Gastroesophageal sphincter (tissue), 4 donors: ENCODE data around the gene FPR1. TPM values are rescaled to one million over a fixed set of nuclear protein-coding genes. Genes with fewer than 3 reads are reported as not detected.

Experiments
- ATAC-seq: fragments of 150-250 bp; one replicate; pipeline ENCODE4 v1.9.1; 2016; ENCODE audit warnings: mild to moderate bottlenecking, moderate library complexity
- H3K27ac ChIP-seq, 4 donors: fragments of 200-600 bp; sonication (generic) in 3 of 4; 1 replicate in 3 of 4; 2 replicates in 1 of 4; pipeline ENCODE4 v1.5.1; 2016 to 2019
- H3K27me3 ChIP-seq: fragments of 200-600 bp; sonication (generic); one replicate; pipeline ENCODE4 v1.5.1; 2019
- H3K36me3 ChIP-seq, 2 donors: fragments of 200-600 bp; sonication (generic); one replicate each; pipeline ENCODE4 v1.5.1; 2019; ENCODE audit warnings: control low read depth in 1 of 2
- H3K4me1 ChIP-seq, 3 donors: fragments of 200-600 bp; sonication (generic); 1 replicate in 2 of 3; 2 replicates in 1 of 3; pipeline ENCODE4 v1.5.1; 2016 to 2019; ENCODE audit warnings: control low read depth in 2 of 3
- H3K4me3 ChIP-seq, 2 donors: fragments of 200-600 bp; sonication (generic); one replicate each; pipeline ENCODE4 v1.5.1; 2019; ENCODE audit warnings: mild to moderate bottlenecking in 1 of 2, moderate library complexity in 1 of 2
- H3K9me3 ChIP-seq, 3 donors: fragments of 200-600 bp; sonication (generic); one replicate each; pipeline ENCODE4 v1.5.1; 2017 to 2019; ENCODE audit warnings: control low read depth in 2 of 3
- CTCF ChIP-seq, 4 experiments: fragments of 200-600 bp in 2 of 4; fragments of 450-650 bp in 2 of 4; sonication (generic) in 1 of 4; IDR thresholded peaks; one replicate each; pipeline ENCODE4 v1.5.1; 2017 to 2019; ENCODE audit warnings: antibody characterized with exemption in 4 of 4, mild to moderate bottlenecking in 2 of 4, moderate library complexity in 2 of 4
- EP300 ChIP-seq: sonication (generic); formaldehyde crosslinking; IDR thresholded peaks from one replicate; pipeline ENCODE4 v1.6.1; 2017; ENCODE audit warnings: antibody characterized with exemption, mild to moderate bottlenecking
- POLR2A ChIP-seq, 2 donors: fragments of 450-650 bp; IDR thresholded peaks; one replicate each; pipeline ENCODE4 v1.6.1; 2017; ENCODE audit warnings: antibody characterized with exemption in 2 of 2, mild to moderate bottlenecking in 2 of 2, moderate library complexity in 1 of 2
- POLR2AphosphoS5 ChIP-seq: sonication (generic); formaldehyde crosslinking; IDR thresholded peaks from one replicate; pipeline ENCODE4 v1.6.1; 2017; ENCODE audit warnings: antibody characterized with exemption
- WGBS, 2 donors: methylation state at CpG; one replicate each; pipeline ENCODE4 v1.1.5; 2018; ENCODE audit warnings: low coverage in 1 of 2; 5-methylcytosine and 5-hydroxymethylcytosine counted together
- total RNA-seq, 4 donors: library from RNA; depleted of rRNA; stranded (reverse); fragments of >200 nt; gene quantifications; one replicate each; pipeline ENCODE4 v1.1.0, GENCODE V29; 2016

FPR1 gene
- total RNA-seq, 4 donors from 2014 or later, result 0.93 to 19.8 (median 9.2) TPM

- Histone ChIP-seq H3K4me1 (peaks cover 0 to 21% (median 8%) of the 10 kb centered on the region in 3 donors), H3K36me3 (peaks cover 0 to 27% of the 10 kb centered on the region in 2 donors), H3K4me3 (no peak overlapping the region), H3K27me3 (no peaks in the 10 kb centered on the region), H3K27ac (no peak overlapping the region), H3K9me3 (no peaks in the 10 kb centered on the region)
- 38 to 80% methylated on average over 1 to 4 of the region's 4 CpGs for WGBS, 2 donors
- TF ChIP-seq POLR2A (IDR thresholded peaks at IDR 0.05), result no peak
- no peak for TF ChIP-seq CTCF (IDR thresholded peaks at IDR 0.05)
- TF ChIP-seq EP300, result no peak
- TF ChIP-seq POLR2AphosphoS5, result no peak
- ATAC-seq, result no peak
Observed at GRCh38 chr19:51708811-51709210, 42.9 kb downstream of the FPR1 start.

- H3K4me1 ChIP-seq, result peaks cover 0 to 40% (median 8%) of the 10 kb centered on the region in 3 donors
- TF ChIP-seq EP300 (no peak), POLR2AphosphoS5 (no peak), POLR2A (IDR thresholded peaks at IDR 0.05) (no peak), CTCF (IDR thresholded peaks at IDR 0.05) (no peak)
- H3K27me3 ChIP-seq, result no peaks in the 10 kb centered on the region
- 100% methylated on average over 3 of the region's 3 CpGs; no CpG with 5 or more reads in 1 of the 2 donors for WGBS, 2 donors
- H3K36me3 ChIP-seq, result peaks cover 0 to 27% of the 10 kb centered on the region in 2 donors
- H3K9me3 ChIP-seq, result no peaks in the 10 kb centered on the region
- H3K4me3 ChIP-seq, result no peak overlapping the region
- H3K27ac ChIP-seq, result no peak overlapping the region
- no peak for ATAC-seq
Observed at GRCh38 chr19:51706885-51707284, 44.8 kb downstream of the FPR1 start.

GRCh38 chr19:51706296-51706695, 45.4 kb downstream of the FPR1 start:
- Histone ChIP-seq H3K4me1 (peaks cover 0 to 43% (median 8%) of the 10 kb centered on the region in 3 donors), H3K9me3 (no peaks in the 10 kb centered on the region), H3K27ac (peak overlapping the region in 1 of 4 donors; percentile 87), H3K36me3 (peaks cover 0 to 32% of the 10 kb centered on the region in 2 donors), H3K4me3 (no peak overlapping the region), H3K27me3 (no peaks in the 10 kb centered on the region)
- TF ChIP-seq EP300, result no peak
- TF ChIP-seq POLR2AphosphoS5, result no peak
- no peak for TF ChIP-seq CTCF (IDR thresholded peaks at IDR 0.05)
- no peak for TF ChIP-seq POLR2A (IDR thresholded peaks at IDR 0.05)
- ATAC-seq, result no peak
- WGBS, 2 donors, result 85 to 97% methylated on average over 3 to 4 of the region's 4 CpGs

GRCh38 chr19:51704626-51705025, 47.1 kb downstream of the FPR1 start:
- Histone ChIP-seq H3K4me3 (peak overlapping the region; percentile 38 to 56), H3K27ac (peak overlapping the region; percentile 73 to 92 (median 90)), H3K9me3 (no peaks in the 10 kb centered on the region), H3K27me3 (no peaks in the 10 kb centered on the region), H3K4me1 (peaks cover 0 to 43% (median 8%) of the 10 kb centered on the region in 3 donors), H3K36me3 (peaks cover 0 to 48% of the 10 kb centered on the region in 2 donors)
- 30 to 57% methylated on average over 1 of the region's 4 CpGs for WGBS, 2 donors
- no peak for TF ChIP-seq CTCF (IDR thresholded peaks at IDR 0.05)
- no peak for TF ChIP-seq POLR2AphosphoS5
- TF ChIP-seq POLR2A (IDR thresholded peaks at IDR 0.05), result no peak
- no peak for TF ChIP-seq EP300
- ATAC-seq, result no peak
